Smooth muscle cell (in vitro differentiated cells): ENCODE measurements around the gene SETMAR. TPM values are rescaled to one million over a fixed set of nuclear protein-coding genes. Genes with fewer than 3 reads are reported as not detected.
A peak's percentile ranks its signal among the peaks of the same experiment; 100 is the strongest.

Source experiments
- DNase-seq: peaks from one replicate; lab custom pipeline; 2025; ENCODE audit not compliant: unreplicated experiment; lab: John Stamatoyannopoulos, UW
- H2AFZ ChIP-seq: fragments of 200-600 bp; sonication (generic); 2 replicates; pipeline ENCODE4 v1.6.0; 2016; ENCODE audit warnings: antibody characterized with exemption, low read depth, mild to moderate bottlenecking
- H3F3A ChIP-seq: fragments of 200-600 bp; sonication (generic); 2 replicates; pipeline ENCODE4 v1.6.0; 2017; ENCODE audit warnings: antibody characterized with exemption, low read depth
- H3K27ac ChIP-seq: fragments of 200-600 bp; sonication (generic); 2 replicates; pipeline ENCODE4 v1.5.1; 2016; ENCODE audit warnings: low read depth, mild to moderate bottlenecking
- H3K27me3 ChIP-seq: fragments of 200-600 bp; sonication (generic); 2 replicates; pipeline ENCODE4 v1.6.1; 2016; ENCODE audit warnings: low read depth, mild to moderate bottlenecking
- H3K36me3 ChIP-seq: fragments of 200-600 bp; sonication (generic); 2 replicates; pipeline ENCODE4 v1.5.1; 2016; ENCODE audit warnings: low read depth
- H3K4me1 ChIP-seq: fragments of 200-600 bp; sonication (generic); 2 replicates; pipeline ENCODE4 v1.5.1; 2016; ENCODE audit warnings: low read depth
- H3K4me2 ChIP-seq: fragments of 200-600 bp; sonication (generic); 2 replicates; pipeline ENCODE4 v1.6.0; 2016; ENCODE audit warnings: mild to moderate bottlenecking
- H3K4me3 ChIP-seq: fragments of 200-600 bp; sonication (generic); 2 replicates; pipeline ENCODE4 v1.5.1; 2016; ENCODE audit warnings: mild to moderate bottlenecking
- H3K79me2 ChIP-seq: fragments of 200-600 bp; sonication (generic); 2 replicates; pipeline ENCODE4 v1.6.0; 2016; ENCODE audit warnings: low read depth, mild to moderate bottlenecking
- H3K9ac ChIP-seq: fragments of 200-600 bp; sonication (generic); 2 replicates; pipeline ENCODE4 v1.6.0; 2016; ENCODE audit warnings: low read depth
- H3K9me3 ChIP-seq: fragments of 200-600 bp; sonication (generic); replicated peaks from 2 replicates; pipeline ENCODE4 v1.5.1; 2016; ENCODE audit warnings: low read depth
- H4K20me1 ChIP-seq: fragments of 200-600 bp; sonication (generic); 2 replicates; pipeline ENCODE4 v1.6.0; 2016; ENCODE audit warnings: low read depth
- CTCF ChIP-seq: fragments of 200-600 bp; sonication (generic); IDR thresholded peaks from 2 replicates; pipeline ENCODE4 v1.5.1; 2017; ENCODE audit warnings: borderline replicate concordance, mild to moderate bottlenecking, antibody characterized with exemption; ENCODE audit not compliant: insufficient read depth, poor library complexity, severe bottlenecking
- WGBS: methylation state at CpG from one replicate; pipeline ENCODE4 v1.1.7; 2016; ENCODE audit warnings: low lambda C conversion rate; 5-methylcytosine and 5-hydroxymethylcytosine counted together
- polyA plus RNA-seq: library from polyadenylated mRNA; unstranded; fragments of >200 nt; fragmentation: Nextera tagmentation; extraction: Ambion mirVana; gene quantifications from 2 replicates; pipeline ENCODE4 v1.2.1, GENCODE V29; 2016
- total RNA-seq: library from RNA; depleted of rRNA; stranded (reverse); fragments of >200 nt; gene quantifications from 2 replicates; pipeline ENCODE4 v1.2.3, GENCODE V29; 2014

SETMAR gene
- total RNA-seq (6.2 and 12.9 TPM in 2 replicates), polyA plus RNA-seq (7.8 and 8.9 TPM in 2 replicates)

GRCh38 chr3:4303187-4304123 lies at the start of gene SETMAR:
SETMAR (plus strand) TSS chr3:4303369; CDS start chr3:4303371, 2 bp downstream.
- Histone ChIP-seq H3K27me3 (no peaks in the 10 kb centered on the region), H2AFZ (peak within 1 kb of the TSS; percentile 97), H3K9ac (peak within 1 kb of the TSS; percentile 94), H3K36me3 (no peaks in the 10 kb centered on the region), H3K4me1 (peaks cover 20% of the 10 kb centered on the region), H3F3A (peaks cover 4% of the 10 kb centered on the region), H4K20me1 (no peaks in the 10 kb centered on the region), H3K27ac (peak within 1 kb of the TSS; percentile 77), H3K9me3 (no peaks in the 10 kb centered on the region), H3K79me2 (peaks cover 24% of the 10 kb centered on the region), H3K4me3 (peak within 1 kb of the TSS; percentile 96), H3K4me2 (peak within 1 kb of the TSS; percentile 99)
- DNase-seq: peak; percentile 71
- TF ChIP-seq CTCF: no peak
- WGBS: 4% methylated on average over 53 of the region's 62 CpGs

DNA sequence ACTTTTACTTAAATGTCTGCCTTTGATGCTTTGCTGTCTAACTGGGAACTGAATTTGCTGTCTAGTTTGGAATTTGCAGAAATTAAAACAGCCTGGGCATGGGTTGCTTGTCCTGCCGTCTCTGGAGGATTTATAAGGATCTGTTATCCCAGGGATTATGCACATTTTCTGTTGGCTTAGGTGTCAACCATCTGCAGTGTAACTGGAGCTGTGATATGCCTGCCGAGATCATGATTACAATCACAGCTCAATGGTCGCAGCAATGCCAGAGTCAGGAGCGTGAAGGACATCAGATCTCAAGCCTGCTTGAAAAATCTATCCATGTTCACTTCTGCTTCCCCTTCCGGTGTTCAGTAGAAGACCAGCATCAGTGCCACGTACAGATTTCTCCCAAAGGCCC lies 41.8 kb upstream of the SETMAR start:
- Histone ChIP-seq H3K27me3 (no peaks in the 10 kb centered on the region), H3K4me2 (no peak overlapping the region), H3K9me3 (no peaks in the 10 kb centered on the region), H2AFZ (no peak overlapping the region), H3K79me2 (no peaks in the 10 kb centered on the region), H3F3A (no peaks in the 10 kb centered on the region), H3K9ac (no peak overlapping the region), H3K4me3 (no peak overlapping the region), H3K27ac (no peak overlapping the region), H4K20me1 (no peaks in the 10 kb centered on the region), H3K4me1 (no peaks in the 10 kb centered on the region), H3K36me3 (no peaks in the 10 kb centered on the region)
- WGBS: 53% methylated on average over 6 of the region's 6 CpGs
- DNase-seq: no peak
- no peak for TF ChIP-seq CTCF

DNA sequence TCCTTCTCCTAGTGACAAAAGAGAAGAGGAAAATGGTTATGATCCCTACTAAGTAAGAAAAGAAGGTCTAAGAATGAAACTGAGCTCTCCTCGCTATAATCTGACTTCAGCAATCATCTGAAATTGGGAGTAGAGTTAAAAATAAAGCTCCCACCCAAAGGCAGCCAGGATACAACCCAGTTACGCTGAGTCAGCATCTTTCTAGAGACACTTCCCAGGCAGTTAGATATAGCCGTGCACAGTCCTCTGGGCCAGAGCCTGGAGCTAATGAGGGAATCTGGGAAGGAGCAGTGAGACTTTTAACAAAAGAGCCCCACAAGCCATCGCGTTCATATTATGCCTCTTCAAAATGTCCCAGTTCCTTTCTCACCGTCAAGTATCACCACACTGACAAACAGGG lies 39.1 kb upstream of the SETMAR start:
- DNase-seq: no peak
- Histone ChIP-seq H4K20me1 (no peaks in the 10 kb centered on the region), H3K27ac (no peak overlapping the region), H3K4me2 (no peak overlapping the region), H3K9ac (no peak overlapping the region), H3K27me3 (no peaks in the 10 kb centered on the region), H2AFZ (no peak overlapping the region), H3K36me3 (no peaks in the 10 kb centered on the region), H3K9me3 (no peaks in the 10 kb centered on the region), H3F3A (no peaks in the 10 kb centered on the region), H3K79me2 (no peaks in the 10 kb centered on the region), H3K4me3 (no peak overlapping the region), H3K4me1 (no peaks in the 10 kb centered on the region)
- 66% methylated on average over 6 of the region's 6 CpGs for WGBS
- no peak for TF ChIP-seq CTCF
